LNCaP clone FGC (cell line): ENCODE results near the gene TMEM35B.
A peak's percentile ranks its signal among the peaks of the same experiment; 100 is the strongest.

ENCODE experiments used
- DNase-seq: peaks from one replicate; pipeline ENCODE4 v3.0.0-alpha.2; 2011; ENCODE audit warnings: low read depth
- H3K4me3 ChIP-seq: 2 replicates; pipeline ENCODE4 v1.5.1; 2011; ENCODE audit warnings: mild to moderate bottlenecking, low read depth, low read length, control low read depth
- CTCF ChIP-seq: IDR thresholded peaks from 2 replicates; pipeline ENCODE4 v1.5.1; 2012; ENCODE audit warnings: mild to moderate bottlenecking; ENCODE audit not compliant: control insufficient read depth, insufficient read depth; ENCODE audit errors: extremely low read depth

The TMEM35B gene

GRCh38 chr1:34984793-34985608 lies at the start of gene TMEM35B:
TSS of gene TMEM35B (minus strand) at chr1:34985347. CDS start at chr1:34985305, 42 bp downstream.
- TF ChIP-seq CTCF: no peak
- H3K4me3 ChIP-seq: peak within 1 kb of the TSS; percentile 72
- no peak for DNase-seq

GRCh38 chr1:35033346-35033745 lies 48.2 kb upstream of the TMEM35B start:
- no peak overlapping the region for H3K4me3 ChIP-seq
- DNase-seq: no peak
- TF ChIP-seq CTCF: no peak

- peak overlapping the region; percentile 85 for H3K4me3 ChIP-seq
- no peak for TF ChIP-seq CTCF
- no peak for DNase-seq
Measured at GRCh38 chr1:35032384-35032739, 47.2 kb upstream of the TMEM35B start.

- DNase-seq: no peak
- no peak for TF ChIP-seq CTCF
- H3K4me3 ChIP-seq: peak overlapping the region; percentile 85
Measured at GRCh38 chr1:35030756-35031446, 45.8 kb upstream of the TMEM35B start.

- no peak for TF ChIP-seq CTCF
- peak overlapping the region; percentile 85 for H3K4me3 ChIP-seq
- DNase-seq: no peak
Measured at GRCh38 chr1:35030338-35030737, 45.2 kb upstream of the TMEM35B start.

GRCh38 chr1:35029761-35030160 lies 44.6 kb upstream of the TMEM35B start:
- H3K4me3 ChIP-seq: no peak overlapping the region
- no peak for DNase-seq

More at GRCh38 chr1:35029761-35030160, 44.6 kb upstream of the TMEM35B start:
- no peak for TF ChIP-seq CTCF
